Heart left ventricle (tissue), 16 donors: Measurements from ENCODE around the gene BRF1. TPM values are rescaled to one million over a fixed set of nuclear protein-coding genes. Genes with fewer than 3 reads are reported as not detected.
"Not testable (repeated sequence)": the region's sequence is repeated elsewhere in the genome, so short reads cannot be mapped to it uniquely, and the experiment has no call there.

Experiments used
- ATAC-seq, 4 donors: fragments of 200-7000 bp; cut with Tn5 transposase; one replicate each; pipeline ENCODE4 v1.9.1; 2020 to 2022; ENCODE audit warnings: moderate library complexity in 4 of 4, mild to moderate bottlenecking in 3 of 4, moderate number of reproducible peaks in 1 of 4
- DNase-seq, 5 donors: peaks; one replicate each; pipeline ENCODE4 v3.0.0-alpha.2; 2020
- H3K27ac ChIP-seq, 12 donors: fragments of 200-600 bp; sonication (generic) in 4 of 12; one replicate each; pipeline versions ENCODE4 v1.5.0 to v1.8.0; 2016 to 2022; ENCODE audit warnings: mild to moderate bottlenecking in 2 of 12
- H3K27me3 ChIP-seq, 9 donors: fragments of 200-600 bp; sonication (generic) in 2 of 9; one replicate each; pipeline versions ENCODE4 v1.5.1 to v1.8.0; 2016 to 2022; ENCODE audit warnings: mild to moderate bottlenecking in 3 of 9
- H3K36me3 ChIP-seq, 9 donors: fragments of 200-600 bp; sonication (generic) in 2 of 9; one replicate each; pipeline versions ENCODE4 v1.5.0 to v1.8.0; 2018 to 2022; ENCODE audit warnings: mild to moderate bottlenecking in 2 of 9
- H3K4me1 ChIP-seq, 12 donors: fragments of 200-600 bp; sonication (generic) in 4 of 12; one replicate each; pipeline versions ENCODE4 v1.5.0 to v1.8.0; 2016 to 2022; ENCODE audit warnings: mild to moderate bottlenecking in 3 of 12
- H3K4me3 ChIP-seq, 12 donors: fragments of 200-600 bp; sonication (generic) in 4 of 12; one replicate each; pipeline versions ENCODE4 v1.5.0 to v1.8.0; 2017 to 2022; ENCODE audit warnings: mild to moderate bottlenecking in 9 of 12, moderate library complexity in 4 of 12
- H3K9me3 ChIP-seq, 12 donors: fragments of 200-600 bp; sonication (generic) in 4 of 12; one replicate each; pipeline versions ENCODE4 v1.5.0 to v1.8.0; 2016 to 2022; ENCODE audit warnings: mild to moderate bottlenecking in 1 of 12
- POLR2A ChIP-seq, 2 donors: fragments of 450-650 bp; IDR thresholded peaks; one replicate each; pipeline ENCODE4 v1.6.1; 2017; ENCODE audit warnings: antibody characterized with exemption in 2 of 2, mild to moderate bottlenecking in 2 of 2, moderate library complexity in 2 of 2
- WGBS, 4 donors: extraction: QIAGEN DNeasy Blood & Tissue Kit in 2 of 4; methylation state at CpG; one replicate each; pipeline versions ENCODE4 v1.1.5 to v1.1.7; 2013 to 2018; 5-methylcytosine and 5-hydroxymethylcytosine counted together
- intact Hi-C, 10 donors: fragments of 100-400 bp; cut with DNase I; formaldehyde crosslinking; loops; one replicate each; pipeline versions ENCODE4 v1.11.1 to v1.14.2; 2022
- polyA plus RNA-seq, 2 donors: library from polyadenylated mRNA; stranded (reverse); fragments of 200-250 nt; gene quantifications; one replicate each; pipeline ENCODE4 v1.2.3, GENCODE V29; 2013
- total RNA-seq, 9 donors: library from RNA; depleted of rRNA in 2 of 9; stranded (reverse); fragments of >200 nt in 2 of 9; fragmentation: NEBNext Ultra II Directional in 3 of 9; extraction: Animal tissue kit (Norgen Biotek cat#: 25700) in 3 of 9; gene quantifications; one replicate each; pipeline versions ENCODE4 v1.1.0 to v1.2.4, GENCODE V29; 2016 to 2023
- TF ChIP-seq, protein P1 (sequence below), 12 donors: fragments of 200-600 bp; sonication (generic) in 4 of 12; IDR thresholded peaks; one replicate each; pipeline versions ENCODE4 v1.5.0 to v1.8.0; 2018 to 2022; ENCODE audit warnings: antibody characterized with exemption in 12 of 12, mild to moderate bottlenecking in 5 of 12
- donor health status: ischemic (EF 13 %, LVEDD 7.1; RV severe dilation, severe dysfunction).
- donor health status: healthy with polysubstance abuse.
- donor health status: DM: no; HTN: yes; CAD: no.
- donor health status: DM: no; HTN: no; CAD: no.
- donor health status: ischemic (EF 25% LVEDD 6.9; RV normal size, moderate dysfunction).
- donor health status: ischemic (EF 25% LVEDD 5.7; RV mildly dilated, moderate dysfunction).
- donor health status: healthy.
- donor health status: DM: yes; HTN: yes; CAD: no.
- donor health status: ischemic (EF 35%, LVEDD 5.7; RV mildly dilated, moderate dysfunction).
- donor health status: nonischemic (EF 11% LVEDD 7.7; RV severe dilation, severe dysfunction).
- donor health status: DM: yes; HTN: yes; CAD: no.
- donor health status: PGD.
- donor health status: ischemic (EF 29% LVEDD 5.4; RV normal size, mild dysfunction).
- donor health status: nonischemic (EF 23%, LVEDD 6.1; RV moderate dilation, normal function).

Gene BRF1
- total and polyA plus RNA-seq, 11 donors, result 13.3 to 25.3 (median 18.7) TPM

DNA sequence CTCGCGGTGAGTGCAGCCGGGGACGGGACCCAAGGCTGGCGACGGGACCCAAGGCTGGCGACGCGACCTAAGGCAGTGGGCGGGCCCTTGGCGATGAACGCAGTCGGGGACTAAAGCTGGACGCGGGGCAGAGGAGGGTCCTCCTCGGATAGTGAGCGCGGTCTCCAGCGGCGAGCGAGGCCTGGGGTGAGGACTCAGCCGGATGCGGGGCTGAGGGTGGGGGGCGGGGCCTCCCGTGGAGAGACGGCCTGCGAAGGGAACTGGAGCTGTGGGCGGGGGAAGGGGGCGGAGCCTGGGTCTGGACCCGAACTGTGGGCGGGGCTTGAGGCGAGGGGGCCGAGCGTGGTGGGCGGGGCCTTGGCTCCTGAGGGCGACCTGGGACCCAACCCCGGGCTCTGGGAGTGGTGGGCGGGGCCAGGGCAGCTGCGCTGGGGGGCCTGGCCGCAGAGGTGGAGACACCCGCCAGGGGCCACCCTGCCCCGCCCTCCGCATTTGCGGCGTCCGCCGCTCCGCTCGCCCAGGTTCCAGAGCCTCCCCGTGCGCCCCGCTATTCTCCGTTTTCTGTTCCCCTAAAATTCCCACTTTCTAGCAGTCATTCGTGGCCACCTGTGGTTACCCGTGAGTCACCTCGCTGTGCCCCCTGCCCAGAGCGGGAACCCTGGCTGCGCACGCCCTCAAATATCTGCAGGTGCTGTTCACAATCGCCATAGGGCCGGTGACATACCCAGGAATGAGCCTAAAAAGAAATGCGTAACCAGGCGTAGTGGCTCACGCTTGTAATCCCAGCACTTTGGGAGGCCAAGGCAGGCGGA lies 508 bp upstream of the BRF1 start:
- no peaks in the 10 kb centered on the region for H3K9me3 ChIP-seq
- H3K27me3 ChIP-seq, result no peaks in the 10 kb centered on the region
- WGBS, 4 donors, result 6 to 15% (median 8%) methylated on average over 35 to 65 of the region's 65 CpGs
- peak overlapping the region; percentile 85 to 99 (median 94) for H3K27ac ChIP-seq
- intact Hi-C loops, result loop anchor here in 3 of 10 donors (2.0 to 5.0 kb wide), 3 partner anchors 13 to 191 kb away; partner anchors contain the start of genes PACS2 (in 1 of the 3) and TEDC1 (in 1 of the 3)
- TF ChIP-seq, protein P1, sequence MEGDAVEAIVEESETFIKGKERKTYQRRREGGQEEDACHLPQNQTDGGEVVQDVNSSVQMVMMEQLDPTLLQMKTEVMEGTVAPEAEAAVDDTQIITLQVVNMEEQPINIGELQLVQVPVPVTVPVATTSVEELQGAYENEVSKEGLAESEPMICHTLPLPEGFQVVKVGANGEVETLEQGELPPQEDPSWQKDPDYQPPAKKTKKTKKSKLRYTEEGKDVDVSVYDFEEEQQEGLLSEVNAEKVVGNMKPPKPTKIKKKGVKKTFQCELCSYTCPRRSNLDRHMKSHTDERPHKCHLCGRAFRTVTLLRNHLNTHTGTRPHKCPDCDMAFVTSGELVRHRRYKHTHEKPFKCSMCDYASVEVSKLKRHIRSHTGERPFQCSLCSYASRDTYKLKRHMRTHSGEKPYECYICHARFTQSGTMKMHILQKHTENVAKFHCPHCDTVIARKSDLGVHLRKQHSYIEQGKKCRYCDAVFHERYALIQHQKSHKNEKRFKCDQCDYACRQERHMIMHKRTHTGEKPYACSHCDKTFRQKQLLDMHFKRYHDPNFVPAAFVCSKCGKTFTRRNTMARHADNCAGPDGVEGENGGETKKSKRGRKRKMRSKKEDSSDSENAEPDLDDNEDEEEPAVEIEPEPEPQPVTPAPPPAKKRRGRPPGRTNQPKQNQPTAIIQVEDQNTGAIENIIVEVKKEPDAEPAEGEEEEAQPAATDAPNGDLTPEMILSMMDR (IDR thresholded peaks at IDR 0.05), result no peak
- peak in 1 of 2 donors; percentile 56 for TF ChIP-seq POLR2A (IDR thresholded peaks at IDR 0.05)
- no peaks in the 10 kb centered on the region for H3K36me3 ChIP-seq
- ATAC-seq, result peak; percentile 94 to 98 (median 95)
- DNase-seq, result peak; percentile 98 to 100 (median 98)
- peak overlapping the region; percentile 61 to 98 (median 88) for H3K4me3 ChIP-seq
- H3K4me1 ChIP-seq, result peaks cover 0 to 42% (median 16%) of the 10 kb centered on the region in 12 donors

DNA sequence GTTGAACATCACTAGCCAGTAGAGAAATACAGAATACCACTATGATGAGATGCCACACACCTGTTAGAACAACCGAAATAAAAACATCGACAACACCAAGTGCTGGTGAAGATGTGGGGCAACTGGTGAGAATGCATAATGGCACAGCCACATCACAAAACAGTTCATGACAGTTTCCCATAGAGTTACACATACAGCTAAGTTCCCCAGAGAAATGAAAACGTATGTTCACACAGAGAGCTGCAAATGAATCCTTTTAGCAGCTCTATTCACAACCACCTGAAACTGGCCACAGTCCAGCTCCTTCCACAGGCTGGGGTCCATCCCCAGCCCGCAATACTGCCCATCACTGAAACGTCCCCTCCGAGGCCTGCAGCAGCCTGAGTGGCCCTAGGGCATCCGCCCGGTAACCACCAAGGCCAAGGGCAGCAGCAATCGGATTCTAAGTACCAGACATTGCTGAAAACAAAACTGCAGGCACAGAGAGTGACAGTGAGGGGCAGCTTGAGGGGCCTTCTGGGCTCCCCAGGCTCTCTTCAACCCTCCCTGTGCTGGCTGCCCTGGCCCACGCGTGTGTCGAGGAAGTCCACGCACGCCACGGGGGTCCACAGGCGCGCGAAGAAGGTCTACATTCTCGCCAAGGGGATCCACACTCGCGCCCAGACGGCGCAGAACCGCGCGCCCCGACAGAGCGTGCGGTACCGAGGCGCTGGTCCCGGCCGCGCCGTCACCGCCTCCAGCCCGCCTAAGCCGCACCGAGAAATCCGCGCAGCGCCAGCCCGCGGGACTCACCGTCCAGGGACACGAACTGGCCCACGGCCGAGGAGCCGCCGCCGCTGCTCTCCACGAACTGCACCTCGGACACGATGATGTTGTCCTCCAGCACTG lies 903 bp downstream of the BRF1 start:
- Histone ChIP-seq H3K27me3 (no peaks in the 10 kb centered on the region), H3K36me3 (no peaks in the 10 kb centered on the region), H3K4me3 (peak overlapping the region; percentile 61 to 98 (median 88)), H3K4me1 (peaks cover 0 to 36% (median 18%) of the 10 kb centered on the region in 12 donors), H3K9me3 (no peaks in the 10 kb centered on the region), H3K27ac (peak overlapping the region; percentile 85 to 99 (median 94))
- 6 to 40% (median 8%) methylated on average over 9 to 54 of the region's 54 CpGs for WGBS, 4 donors
- DNase-seq (peak in 4 of 5 donors; percentile 44 to 77 (median 56)), ATAC-seq (peak in 2 of 4 donors; percentile 0 to 1)
- TF ChIP-seq, protein P1 (IDR thresholded peaks at IDR 0.05), result no peak
- no peak for TF ChIP-seq POLR2A (IDR thresholded peaks at IDR 0.05)
- intact Hi-C loops, result loop anchor here in 3 of 10 donors (2.0 to 5.0 kb wide), 3 partner anchors 15 to 192 kb away; partner anchors contain the start of genes PACS2 (in 1 of the 3) and TEDC1 (in 1 of the 3)

DNA sequence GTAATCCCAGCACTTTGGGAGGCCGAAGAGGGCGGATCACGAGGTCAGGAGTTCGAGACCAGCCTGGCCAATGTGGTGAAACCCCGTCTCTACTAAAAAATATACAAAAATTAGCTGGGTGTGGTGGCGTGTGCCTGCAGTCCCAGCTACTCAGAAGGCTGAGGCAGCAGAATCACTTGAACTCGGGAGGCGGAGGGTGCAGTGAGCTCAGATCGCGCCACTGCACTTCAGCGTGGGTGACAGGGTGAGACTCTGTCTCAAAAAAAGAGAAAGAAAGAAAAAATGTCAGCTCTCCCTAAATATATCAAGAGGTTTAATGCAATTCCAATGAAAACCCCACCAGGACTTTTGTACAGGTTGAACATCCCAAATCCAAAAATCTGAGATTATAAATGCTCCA lies 3.5 kb downstream of the BRF1 start:
- peaks cover 14 to 60% (median 38%) of the 10 kb centered on the region in 12 donors for H3K4me1 ChIP-seq
- H3K4me3 ChIP-seq, DNase-seq, H3K36me3 ChIP-seq, H3K27ac ChIP-seq, H3K9me3 ChIP-seq, intact Hi-C loops, ATAC-seq, H3K27me3 ChIP-seq: not testable (repeated sequence)
- WGBS, 4 donors, result 95 to 97% (median 97%) methylated on average over 11 of the region's 11 CpGs

DNA sequence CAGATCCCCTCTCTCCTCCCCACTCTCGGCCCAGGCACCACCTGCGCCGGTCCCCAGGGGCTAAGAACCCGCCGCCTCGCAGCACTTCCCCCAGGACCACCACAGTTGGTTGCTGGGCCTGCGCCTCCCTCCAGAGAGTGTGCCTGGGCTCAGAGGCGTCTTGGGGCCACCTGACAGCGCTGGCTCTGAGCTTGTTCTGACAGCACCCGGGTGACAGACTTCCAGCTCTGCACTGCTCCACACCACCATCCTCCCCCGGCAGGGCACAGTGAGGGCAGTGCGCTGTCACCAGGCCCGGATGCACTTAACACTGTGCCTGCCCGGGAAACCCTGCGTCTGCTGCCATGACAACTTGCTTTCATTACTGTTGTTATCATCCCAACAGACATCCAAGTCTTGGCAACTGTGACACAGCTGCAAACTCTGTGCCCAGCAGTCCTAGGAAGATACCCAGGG lies 6.6 kb downstream of the BRF1 start:
- H3K9me3 ChIP-seq, result no peaks in the 10 kb centered on the region
- intact Hi-C loops, result no loop called here
- no peak overlapping the region for H3K4me3 ChIP-seq
- H3K27ac ChIP-seq, result peak overlapping the region in 11 of 12 donors; percentile 30 to 83 (median 65)
- ATAC-seq (peak; percentile 98 to 99 (median 99)), DNase-seq (peak; percentile 80 to 92 (median 83))
- no peaks in the 10 kb centered on the region for H3K36me3 ChIP-seq
- 41 to 58% (median 46%) methylated on average over 5 to 15 of the region's 15 CpGs for WGBS, 4 donors
- TF ChIP-seq, protein P1 (IDR thresholded peaks at IDR 0.05), result no peak
- no peak for TF ChIP-seq POLR2A (IDR thresholded peaks at IDR 0.05)
- H3K4me1 ChIP-seq, result peaks cover 6 to 54% (median 26%) of the 10 kb centered on the region in 12 donors
- no peaks in the 10 kb centered on the region for H3K27me3 ChIP-seq
